ENCODE data around the gene SHB. TPM values are rescaled to one million over a fixed set of nuclear protein-coding genes. Genes with fewer than 3 reads are reported as not detected.

Gene SHB
- total and polyA plus RNA-seq, 2 of the 13 experiments (the other 11 are each of a cell fraction or from before 2014, with no cell fraction given), result 19.4 to 20.7 TPM

- TF ChIP-seq ZNF318 (CRISPR knock-in tag; IDR thresholded peaks at IDR 0.05) (no peak), KLF12 (CRISPR knock-in tag; IDR thresholded peaks at IDR 0.05; ENCODE audit: borderline replicate concordance) (no peak), TBP (CRISPR knock-in tag; IDR thresholded peaks at IDR 0.05) (no peak), ZNF784 (CRISPR knock-in tag; IDR thresholded peaks at IDR 0.05; ENCODE audit: borderline replicate concordance) (0 out of 2 replicates have a peak, but pooled peaks have one; percentile 38), ZNF562 (CRISPR knock-in tag; IDR thresholded peaks at IDR 0.05; ENCODE audit: borderline replicate concordance) (no peak), ZNF678 (CRISPR knock-in tag; IDR thresholded peaks at IDR 0.05) (no peak), ETV5 (CRISPR knock-in tag; IDR thresholded peaks at IDR 0.05; ENCODE audit: borderline replicate concordance) (peak; percentile 54; the same call in 1 of the 2 replicates), MBNL3 (CRISPR knock-in tag; conservative IDR thresholded peaks at IDR 0.05) (no peak), SKIL (CRISPR knock-in tag; IDR thresholded peaks at IDR 0.05; ENCODE audit: borderline replicate concordance) (peak; percentile 43; the same call in 1 of the 2 replicates), SRF (IDR thresholded peaks at IDR 0.05; ENCODE audit: low read depth, low read length) (no peak), HNF4A (CRISPR knock-in tag; IDR thresholded peaks at IDR 0.05) (peak; percentile 81), SMARCE1 (IDR thresholded peaks at IDR 0.05; ENCODE audit: borderline replicate concordance) (peak; percentile 34; the same call in 1 of the 2 replicates), CEBPG (CRISPR knock-in tag; IDR thresholded peaks at IDR 0.05) (peak; percentile 96), ZNF674 (CRISPR knock-in tag; IDR thresholded peaks at IDR 0.05; ENCODE audit: low read depth) (no peak), ZNF30 (CRISPR knock-in tag; IDR thresholded peaks at IDR 0.05) (no peak), EP300 (IDR thresholded peaks at IDR 0.05; ENCODE audit: low read depth in 2 of 2, low read length in 2 of 2) (peak; percentile 94), EP300 (CRISPR knock-in tag; IDR thresholded peaks at IDR 0.05; ENCODE audit: borderline replicate concordance) (peak; percentile 91), ONECUT2 (CRISPR knock-in tag; IDR thresholded peaks at IDR 0.05) (0 out of 2 replicates have a peak, but pooled peaks have one; percentile 29), TOPORS (CRISPR knock-in tag; IDR thresholded peaks at IDR 0.05) (no peak), NR2F6 (IDR thresholded peaks at IDR 0.05) (peak; percentile 98), NR2F6 (CRISPR knock-in tag; IDR thresholded peaks at IDR 0.05) (peak; percentile 96), NCOR1 (IDR thresholded peaks at IDR 0.05; ENCODE audit: borderline replicate concordance, low read length) (peak; percentile 69; the same call in 1 of the 2 replicates)
Observed at GRCh38 chr9:37908698-37909186, 160.3 kb downstream of the SHB start (continued).

All from HepG2 (cell line).